Body of pancreas (tissue), 4 donors: ENCODE results near the gene ENTHD1.

ENCODE experiments used
- CTCF ChIP-seq, 7 experiments: fragments of 450-650 bp in 4 of 7; fragments of 200-600 bp in 3 of 7; sonication (generic) in 3 of 7; IDR thresholded peaks; one replicate each; pipeline ENCODE4 v1.5.1; 2016 to 2019; ENCODE audit warnings: antibody characterized with exemption in 7 of 7
- POLR2A ChIP-seq, 3 donors: fragments of 450-650 bp; IDR thresholded peaks; one replicate each; pipeline ENCODE4 v1.6.1; 2016; ENCODE audit warnings: antibody characterized with exemption in 3 of 3, mild to moderate bottlenecking in 2 of 3

- TF ChIP-seq CTCF (IDR thresholded peaks at IDR 0.05) (no peak), POLR2A (IDR thresholded peaks at IDR 0.05) (no peak)
Observed at GRCh38 chr22:39712751-39713525, 180.6 kb downstream of the ENTHD1 start.
